A673 (cell line): ENCODE data around the gene SAP30L. TPM values are rescaled to one million over a fixed set of nuclear protein-coding genes. Genes with fewer than 3 reads are reported as not detected.

Source experiments
- BruUV-seq: library from RNA; stranded (reverse); fragments of 400-500 nt; replicated peaks from 2 replicates; lab custom pipeline; 2021; lab: Mats Ljungman, UMichigan
- CTCF ChIA-PET: fragments of 300-600 bp; sonication (Branson Sonifier 250); formaldehyde crosslinking; loops from one replicate; lab custom pipeline; 2022; ENCODE audit warnings: antibody characterized with exemption; lab: Charles Lee
- POLR2A ChIA-PET: fragments of 300-600 bp; sonication (Branson Sonifier 250); formaldehyde crosslinking; loops from one replicate; lab custom pipeline; 2022; ENCODE audit warnings: antibody characterized with exemption; ENCODE audit not compliant: low non-redundant PET; lab: Charles Lee
- DNase-seq: peaks from one replicate; pipeline ENCODE4 v3.0.0-alpha.2; 2015; ENCODE audit warnings: low spot score
- H3K27ac ChIP-seq: fragments of 200-600 bp; sonication (generic); 2 replicates; pipeline ENCODE4 v1.5.1; 2016; ENCODE audit warnings: mixed run types, low read depth, mild to moderate bottlenecking, mixed read lengths, antibody characterized with exemption, low read length; ENCODE audit not compliant: poor library complexity, severe bottlenecking
- H3K27me3 ChIP-seq: fragments of 200-600 bp; sonication (generic); replicated peaks from 2 replicates; pipeline ENCODE4 v1.6.1; 2017; ENCODE audit warnings: mixed run types, low read depth, mild to moderate bottlenecking, mixed read lengths, antibody characterized with exemption, low read length; ENCODE audit not compliant: insufficient read depth, poor library complexity
- H3K36me3 ChIP-seq: fragments of 200-600 bp; sonication (generic); 2 replicates; pipeline ENCODE4 v1.6.1; 2016; ENCODE audit warnings: mixed run types, mild to moderate bottlenecking, mixed read lengths, antibody characterized with exemption, low read length; ENCODE audit not compliant: insufficient read depth, poor library complexity, severe bottlenecking
- H3K4me1 ChIP-seq: fragments of 200-600 bp; sonication (generic); 2 replicates; pipeline ENCODE4 v1.6.1; 2017; ENCODE audit warnings: mixed run types, mild to moderate bottlenecking, mixed read lengths, antibody characterized with exemption, low read length; ENCODE audit not compliant: insufficient read depth, poor library complexity, severe bottlenecking
- H3K4me3 ChIP-seq: fragments of 200-600 bp; sonication (generic); 2 replicates; pipeline ENCODE4 v1.5.1; 2016; ENCODE audit warnings: low read depth, mixed run types, mild to moderate bottlenecking, mixed read lengths, low read length; ENCODE audit not compliant: poor library complexity, severe bottlenecking
- H3K9me3 ChIP-seq: fragments of 200-600 bp; sonication (generic); 2 replicates; pipeline ENCODE4 v1.6.1; 2016; ENCODE audit warnings: mixed run types, low read depth, mild to moderate bottlenecking, mixed read lengths, antibody characterized with exemption, low read length; ENCODE audit not compliant: poor library complexity, severe bottlenecking
- CTCF ChIP-seq: fragments of 300-800, 200-600 bp; sonication (generic); conservative IDR thresholded peaks from 2 replicates; pipeline ENCODE4 v1.5.1; 2017; ENCODE audit warnings: low read depth, mild to moderate bottlenecking, antibody characterized with exemption, low read length, moderate library complexity, mixed read lengths
- EZH2 ChIP-seq: fragments of 200-600 bp; sonication (generic); IDR thresholded peaks from 2 replicates; pipeline ENCODE4 v1.6.1; 2017; ENCODE audit warnings: borderline replicate concordance, low read depth, mild to moderate bottlenecking, mixed read lengths, antibody characterized with exemption, low read length; ENCODE audit not compliant: poor library complexity, severe bottlenecking
- intact Hi-C: fragments of 100-400 bp; cut with micrococcal nuclease; formaldehyde crosslinking; loops from one replicate; pipeline ENCODE4 v1.10.0; 2022; ENCODE audit not compliant: unreplicated experiment
- total RNA-seq: library from RNA; stranded (reverse); gene quantifications from 2 replicates; pipeline ENCODE4 v1.2.3, GENCODE V29; 2021

The SAP30L gene
- total RNA-seq, 1 experiment from 2014 or later = 29.2 TPM

GRCh38 chr5:154479160-154479943 lies 33.6 kb downstream of the SAP30L start:
- BruUV-seq = no TSS peak
- Histone ChIP-seq H3K36me3 (no peaks in the 10 kb centered on the region), H3K27ac (no peak overlapping the region), H3K4me1 (peaks cover 4% of the 10 kb centered on the region), H3K4me3 (no peak overlapping the region), H3K9me3 (no peaks in the 10 kb centered on the region), H3K27me3 (peaks cover 100% of the 10 kb centered on the region)
- CTCF ChIA-PET = no interaction called here
- TF ChIP-seq EZH2 (peak; percentile 86), CTCF (no peak)
- intact Hi-C loops = no loop called here
- POLR2A ChIA-PET = no interaction called here
- no peak for DNase-seq

GRCh38 chr5:154479944-154480750 lies 34.4 kb downstream of the SAP30L start:
- H3K27me3 ChIP-seq = peaks cover 100% of the 10 kb centered on the region
- no peaks in the 10 kb centered on the region for H3K36me3 ChIP-seq
- DNase-seq = no peak
- BruUV-seq = no TSS peak
- POLR2A ChIA-PET = no interaction called here
- peaks cover 4% of the 10 kb centered on the region for H3K4me1 ChIP-seq
- CTCF ChIA-PET = no interaction called here
- H3K27ac ChIP-seq = no peak overlapping the region
- no peaks in the 10 kb centered on the region for H3K9me3 ChIP-seq
- intact Hi-C loops = no loop called here
- no peak overlapping the region for H3K4me3 ChIP-seq
- TF ChIP-seq EZH2 (peak; percentile 44), CTCF (no peak)

DNA sequence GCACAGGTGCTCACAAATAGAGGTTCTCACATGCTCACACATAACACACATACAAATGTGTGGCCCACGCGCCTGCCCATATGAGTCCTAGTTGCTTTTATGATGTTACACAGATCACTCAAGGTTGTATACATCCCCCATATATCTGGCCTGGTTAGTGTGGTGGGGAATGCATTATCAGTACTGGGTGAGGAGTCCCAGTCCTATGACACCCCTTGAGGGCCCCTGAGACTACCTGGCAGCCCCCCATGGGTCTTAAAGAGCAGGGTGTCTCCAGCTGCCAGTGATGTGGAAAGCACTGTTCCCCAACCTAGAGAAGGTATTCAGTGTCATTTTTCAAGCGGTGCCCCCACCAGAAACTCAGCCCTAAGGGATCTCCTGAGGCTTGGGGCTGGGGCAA lies 35.0 kb downstream of the SAP30L start:
- H3K4me1 ChIP-seq = peaks cover 4% of the 10 kb centered on the region
- H3K36me3 ChIP-seq = no peaks in the 10 kb centered on the region
- H3K27me3 ChIP-seq = peaks cover 100% of the 10 kb centered on the region
- H3K9me3 ChIP-seq = no peaks in the 10 kb centered on the region
- POLR2A ChIA-PET = no interaction called here
- TF ChIP-seq EZH2 (no peak), CTCF (no peak)
- CTCF ChIA-PET = no interaction called here
- DNase-seq = no peak
- H3K27ac ChIP-seq = no peak overlapping the region
- H3K4me3 ChIP-seq = no peak overlapping the region
- intact Hi-C loops = no loop called here
- BruUV-seq = no TSS peak
